T-cell (primary cell): ENCODE data around the gene TIMM10B. TPM values are rescaled to one million over a fixed set of nuclear protein-coding genes. Genes with fewer than 3 reads are reported as not detected.

ENCODE experiments used
- ATAC-seq, 4 experiments: fragments of 200-7000 bp in 3 of 4; fragments of 150-1000 bp in 1 of 4; cut with Tn5 transposase; replicated peaks in 1 of 4; 1 replicate in 3 of 4; 2 replicates in 1 of 4; pipeline ENCODE4 v1.10.0; 2021; ENCODE audit warnings: moderate library complexity in 3 of 4, mild to moderate bottlenecking in 2 of 4, moderate number of reproducible peaks in 1 of 4
- CTCF ChIA-PET, 2 donors: fragments of 300-600 bp; sonication (Branson Sonifier 250); formaldehyde crosslinking; loops; one replicate each; lab custom pipeline; 2022; ENCODE audit warnings: antibody characterized with exemption in 2 of 2; lab: Charles Lee
- POLR2A ChIA-PET, 2 donors: fragments of 300-600 bp; sonication (Branson Sonifier 250); formaldehyde crosslinking; loops; one replicate each; lab custom pipeline; 2022; ENCODE audit warnings: antibody characterized with exemption in 2 of 2; lab: Charles Lee
- DNase-seq, 35 experiments: peaks; one replicate each; pipeline versions ENCODE4 v3.0.0 to v3.0.0-alpha.2; 2013 to 2023
- H3K27ac ChIP-seq: one replicate; pipeline ENCODE4 v1.5.1; 2013; ENCODE audit warnings: low read length
- H3K27me3 ChIP-seq, 2 experiments: replicated peaks in 1 of 2; 1 replicate in 1 of 2; 2 replicates in 1 of 2; pipeline versions ENCODE4 v1.6.1 to v1.7.0; 2013; ENCODE audit warnings: low read length in 1 of 2, mixed read lengths in 1 of 2; ENCODE audit not compliant: control insufficient read depth in 2 of 2, insufficient read depth in 2 of 2; ENCODE audit errors: extremely low read depth in 1 of 2
- H3K36me3 ChIP-seq, 2 donors: 1 replicate in 1 of 2; 2 replicates in 1 of 2; pipeline versions ENCODE4 v1.6.1 to v1.7.0; 2013; ENCODE audit warnings: low read length in 1 of 2; ENCODE audit not compliant: control insufficient read depth in 2 of 2, insufficient read depth in 1 of 2; ENCODE audit errors: extremely low read depth in 1 of 2
- H3K4me1 ChIP-seq, 2 experiments: 1 replicate in 1 of 2; 2 replicates in 1 of 2; pipeline versions ENCODE4 v1.6.1 to v1.7.0; 2013; ENCODE audit warnings: low read length in 2 of 2, mixed read lengths in 1 of 2; ENCODE audit not compliant: insufficient read depth in 2 of 2, control insufficient read depth in 1 of 2; ENCODE audit errors: extremely low read depth in 1 of 2
- H3K4me3 ChIP-seq, 2 donors: 1 replicate in 1 of 2; 2 replicates in 1 of 2; pipeline versions ENCODE4 v1.5.1 to v1.7.0; 2013; ENCODE audit warnings: mild to moderate bottlenecking in 2 of 2, low read length in 1 of 2, moderate library complexity in 1 of 2; ENCODE audit not compliant: control insufficient read depth in 1 of 2; ENCODE audit errors: extremely low read depth in 1 of 2
- H3K9me3 ChIP-seq: 2 replicates; pipeline ENCODE4 v1.7.0; 2013
- H3K27ac Mint-ChIP-seq, 2 donors: one replicate each; pipeline ENCODE4 v1.8.0; 2020 to 2021; ENCODE audit warnings: mild to moderate bottlenecking in 2 of 2, mixed read lengths in 2 of 2
- H3K27me3 Mint-ChIP-seq, 2 donors: one replicate each; pipeline ENCODE4 v1.8.0; 2021 to 2022; ENCODE audit warnings: mixed read lengths in 2 of 2
- H3K36me3 Mint-ChIP-seq: one replicate; pipeline ENCODE4 v1.8.0; 2021; ENCODE audit warnings: mixed read lengths
- H3K4me1 Mint-ChIP-seq, 3 donors: one replicate each; pipeline ENCODE4 v1.8.0; 2020 to 2022; ENCODE audit warnings: mixed read lengths in 3 of 3, mild to moderate bottlenecking in 1 of 3
- H3K4me3 Mint-ChIP-seq, 3 donors: one replicate each; pipeline ENCODE4 v1.8.0; 2020 to 2022; ENCODE audit warnings: mild to moderate bottlenecking in 3 of 3, mixed read lengths in 3 of 3, moderate library complexity in 3 of 3
- H3K9me3 Mint-ChIP-seq, 3 donors: one replicate each; pipeline ENCODE4 v1.8.0; 2020 to 2022; ENCODE audit warnings: mixed read lengths in 3 of 3
- WGBS: methylation state at CpG from one replicate; pipeline ENCODE4 v1.1.5; 2013; ENCODE audit warnings: missing lambda C conversion rate; ENCODE audit not compliant: insufficient coverage; 5-methylcytosine and 5-hydroxymethylcytosine counted together
- total RNA-seq, 35 experiments: library from RNA in 6 of 35; stranded (reverse) in 6 of 35; fragments of 120-200 nt in 1 of 35; gene quantifications; one replicate each; pipeline versions ENCODE4 v1.2.1 to v1.2.4 and lab custom pipeline; 2013 to 2026

Gene TIMM10B
- total RNA-seq, 5 donors from 2014 or later (not counting 1 experiment from before 2014, with no cell fraction given) = 49.3 to 64.0 (median 57.6) TPM

DNA sequence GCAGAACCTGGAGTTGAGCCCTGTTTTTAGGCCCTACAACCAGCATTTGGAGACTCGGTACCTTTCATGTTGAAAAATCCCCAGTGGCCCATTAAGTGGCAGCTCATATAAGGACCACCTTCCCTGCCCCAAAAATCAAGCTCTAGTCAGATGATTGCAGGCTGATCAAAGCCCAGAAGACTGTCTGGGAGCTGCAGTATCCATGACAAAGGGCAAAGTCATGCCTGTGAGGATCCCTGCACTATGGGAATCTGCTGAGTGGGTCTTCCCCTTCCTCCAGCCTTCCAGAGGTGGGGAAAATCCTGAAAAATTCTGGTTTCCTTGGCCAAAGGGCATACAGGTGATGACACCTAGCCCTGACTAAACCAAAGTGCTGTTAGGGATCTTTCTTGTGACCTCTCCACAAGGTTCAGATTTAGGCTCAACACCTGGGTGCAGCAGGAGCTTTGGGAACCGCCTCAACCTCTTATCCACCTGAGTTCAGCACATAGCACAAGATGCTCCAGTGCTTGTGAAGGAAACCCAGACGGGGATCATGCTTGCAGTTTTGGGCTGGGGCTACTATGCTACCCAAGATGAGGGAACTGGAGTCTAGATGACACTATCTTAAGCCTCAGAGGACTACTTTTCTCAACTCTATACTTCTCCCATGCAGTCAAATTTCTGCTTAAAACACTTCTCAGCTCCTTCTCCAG, 6.3 kb upstream of the TIMM10B start:
- Histone ChIP-seq H3K9me3 (no peaks in the 10 kb centered on the region), H3K4me3 (no peak overlapping the region), H3K36me3 (peaks cover 17 to 24% of the 10 kb centered on the region in 2 donors), H3K4me1 (peaks cover 11 to 18% of the 10 kb centered on the region in 2 experiments), H3K27ac (peak overlapping the region; percentile 81), H3K27me3 (no peaks in the 10 kb centered on the region)
- no peaks in the 10 kb centered on the region for H3K27me3 Mint-ChIP-seq
- POLR2A ChIA-PET = interaction anchor here in 1 of 2 donors (0.7 kb wide), 1 partner anchor 97 kb away, joined by 8 read pairs; no protein-coding TSS in a partner anchor
- 73% methylated on average over 3 of the region's 3 CpGs for WGBS
- peak overlapping the region; percentile 56 to 85 (median 80) for H3K4me3 Mint-ChIP-seq
- H3K27ac Mint-ChIP-seq = peak overlapping the region; percentile 78 to 91
- CTCF ChIA-PET = interaction anchor here (0.6 to 2.9 kb wide), 5 partner anchors 11 to 231 kb away, joined by 4 to 10 read pairs (median 6); no protein-coding TSS in a partner anchor
- peaks cover 12% of the 10 kb centered on the region for H3K36me3 Mint-ChIP-seq
- H3K4me1 Mint-ChIP-seq = peaks cover 32 to 34% (median 33%) of the 10 kb centered on the region in 3 donors
- DNase-seq (peak in 1 of 35 experiments; percentile 29), ATAC-seq (peak in 1 of 4 experiments; percentile 23)
- H3K9me3 Mint-ChIP-seq = no peaks in the 10 kb centered on the region

DNA sequence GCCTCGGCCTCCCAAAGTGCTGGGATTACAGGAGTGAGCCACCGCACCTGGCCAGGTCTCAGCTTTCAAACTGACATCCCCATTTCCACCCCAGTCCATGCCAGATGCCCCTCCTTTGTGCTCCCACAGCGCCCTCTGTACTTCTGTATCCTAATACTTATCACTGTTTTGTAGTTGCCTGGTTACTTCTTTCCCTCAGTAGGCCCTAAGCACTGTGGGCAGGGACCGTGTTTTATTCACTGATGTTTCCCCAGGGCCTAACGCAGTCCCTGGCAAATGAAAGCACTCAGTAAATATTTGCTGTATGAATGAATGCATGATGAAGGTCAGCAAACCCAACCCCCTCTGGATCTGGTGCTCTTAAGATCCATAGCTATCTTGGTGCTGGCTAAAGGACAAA, 5.4 kb upstream of the TIMM10B start:
- DNase-seq = no peak
- H3K27me3 ChIP-seq = no peaks in the 10 kb centered on the region
- Mint-ChIP-seq H3K4me1 (peaks cover 41 to 44% (median 43%) of the 10 kb centered on the region in 3 donors), H3K9me3 (no peaks in the 10 kb centered on the region), H3K27me3 (no peaks in the 10 kb centered on the region), H3K27ac (peak overlapping the region; percentile 23 to 91), H3K36me3 (peaks cover 12% of the 10 kb centered on the region), H3K4me3 (peak overlapping the region in 1 of 3 donors; percentile 23)
- H3K4me3 ChIP-seq = no peak overlapping the region
- POLR2A ChIA-PET = interaction anchor here (0.6 to 0.8 kb wide), 4 partner anchors 14 to 794 kb away, joined by 4 to 16 read pairs (median 5); partner anchors contain the start of gene SMPD1 (in 1 of the 2)
- no peaks in the 10 kb centered on the region for H3K9me3 ChIP-seq
- H3K4me1 ChIP-seq = peaks cover 17 to 27% of the 10 kb centered on the region in 2 experiments
- 97% methylated on average over 4 of the region's 5 CpGs for WGBS
- peaks cover 17 to 24% of the 10 kb centered on the region in 2 donors for H3K36me3 ChIP-seq
- CTCF ChIA-PET = interaction anchor here (0.7 to 2.9 kb wide), 5 partner anchors 33 to 1623 kb away, joined by 3 to 10 read pairs (median 3); partner anchors contain the start of gene MRPL17 (in 1 of the 2)
- no peak for ATAC-seq
- H3K27ac ChIP-seq = no peak overlapping the region

DNA sequence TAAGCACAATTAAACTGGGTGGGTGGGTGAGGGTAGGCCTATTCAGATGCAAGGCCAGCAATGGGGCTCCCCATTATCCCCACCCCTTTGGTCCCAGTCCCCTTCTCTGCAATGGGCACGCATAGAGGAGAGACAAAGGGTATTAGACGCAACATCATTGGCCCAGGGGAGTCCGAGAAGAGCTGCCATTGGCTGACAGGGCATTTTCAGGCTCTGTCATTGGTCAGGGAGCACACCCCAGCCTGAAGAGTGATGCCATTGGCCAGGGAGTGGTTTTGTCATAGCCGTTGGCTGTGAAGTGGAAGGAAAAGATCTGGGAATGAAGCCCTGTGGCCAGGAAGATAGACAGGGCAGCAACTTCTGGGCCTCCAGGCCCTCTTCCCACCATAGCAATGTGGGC, 4.7 kb upstream of the TIMM10B start:
- Mint-ChIP-seq H3K27me3 (no peaks in the 10 kb centered on the region), H3K36me3 (peaks cover 12% of the 10 kb centered on the region), H3K4me1 (peaks cover 41 to 46% (median 44%) of the 10 kb centered on the region in 3 donors), H3K4me3 (no peak overlapping the region), H3K9me3 (no peaks in the 10 kb centered on the region), H3K27ac (peak overlapping the region in 1 of 2 donors; percentile 34)
- CTCF ChIA-PET = interaction anchor here (0.9 to 2.9 kb wide), 3 partner anchors 33 to 97 kb away, joined by 3 to 10 read pairs (median 3); no protein-coding TSS in a partner anchor
- no peak overlapping the region for H3K27ac ChIP-seq
- 95% methylated on average over 2 of the region's 4 CpGs for WGBS
- no peaks in the 10 kb centered on the region for H3K27me3 ChIP-seq
- DNase-seq (no peak), ATAC-seq (no peak)
- peaks cover 17 to 30% of the 10 kb centered on the region in 2 experiments for H3K4me1 ChIP-seq
- no peaks in the 10 kb centered on the region for H3K9me3 ChIP-seq
- POLR2A ChIA-PET = interaction anchor here (0.6 to 0.8 kb wide), 2 partner anchors 48 to 86 kb away, joined by 4 to 16 read pairs; partner anchors contain the start of gene SMPD1 (in 1 of the 2)
- peaks cover 17 to 24% of the 10 kb centered on the region in 2 donors for H3K36me3 ChIP-seq
- no peak overlapping the region for H3K4me3 ChIP-seq

DNA sequence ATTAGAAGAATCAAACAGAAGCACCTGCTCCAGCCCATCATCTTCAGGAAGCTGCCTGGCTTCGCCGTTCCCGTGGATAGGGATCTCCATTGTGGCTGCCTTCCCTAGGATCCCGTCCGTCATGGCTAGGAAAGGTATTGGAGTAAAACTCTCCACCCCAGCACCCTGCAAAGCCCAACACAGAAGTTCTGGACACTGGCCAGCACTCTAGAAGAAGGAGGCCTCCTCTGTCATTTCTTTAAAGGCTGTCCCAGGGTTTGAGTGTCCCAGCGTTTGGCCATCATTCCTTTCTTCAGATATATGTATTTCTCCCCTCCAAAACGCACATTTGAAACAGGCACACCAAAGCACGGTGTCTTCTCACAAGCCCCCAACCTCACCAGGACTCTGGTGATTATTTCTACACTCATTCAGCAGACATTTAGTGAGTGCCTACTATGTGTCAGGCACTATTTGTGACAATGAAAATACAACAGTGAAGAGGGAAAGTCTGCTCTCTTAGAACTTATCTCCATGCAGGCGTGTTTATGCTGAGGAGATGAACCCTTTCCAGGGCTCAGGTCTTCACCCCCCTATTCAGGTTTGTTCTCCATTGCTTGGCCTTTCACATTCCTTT, 894 bp upstream of the TIMM10B start:
- CTCF ChIA-PET = no interaction called here
- Mint-ChIP-seq H3K4me1 (peaks cover 43 to 46% (median 45%) of the 10 kb centered on the region in 3 donors), H3K4me3 (peak overlapping the region; percentile 92 to 96 (median 96)), H3K9me3 (no peaks in the 10 kb centered on the region), H3K27me3 (no peaks in the 10 kb centered on the region), H3K36me3 (peaks cover 27% of the 10 kb centered on the region), H3K27ac (peak overlapping the region; percentile 97 to 98)
- H3K36me3 ChIP-seq = peaks cover 27 to 52% of the 10 kb centered on the region in 2 donors
- 85% methylated on average over 3 of the region's 9 CpGs for WGBS
- H3K27ac ChIP-seq = peak overlapping the region; percentile 97
- H3K4me3 ChIP-seq = peak overlapping the region; percentile 90 to 94
- DNase-seq = no peak
- H3K27me3 ChIP-seq = no peaks in the 10 kb centered on the region
- POLR2A ChIA-PET = no interaction called here
- H3K4me1 ChIP-seq = peaks cover 18 to 26% of the 10 kb centered on the region in 2 experiments
- no peak for ATAC-seq
- H3K9me3 ChIP-seq = no peaks in the 10 kb centered on the region

DNA sequence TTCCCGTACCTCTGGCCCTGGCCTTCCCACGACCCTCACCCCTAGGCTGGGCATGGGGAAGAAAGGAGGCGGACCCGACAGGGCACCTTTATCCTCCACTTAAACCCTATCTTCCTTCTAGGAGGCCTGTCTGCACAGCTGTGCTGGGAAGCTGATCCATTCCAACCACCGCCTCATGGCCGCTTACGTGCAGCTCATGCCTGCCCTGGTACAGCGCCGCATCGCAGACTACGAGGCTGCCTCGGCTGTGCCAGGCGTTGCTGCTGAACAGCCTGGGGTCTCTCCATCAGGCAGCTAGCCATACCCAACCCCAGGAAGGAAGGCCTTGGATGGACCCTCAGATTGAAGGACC, 599 bp downstream of the TIMM10B start:
- H3K4me3 Mint-ChIP-seq = peak overlapping the region; percentile 92 to 96 (median 96)
- H3K27ac Mint-ChIP-seq = peak overlapping the region; percentile 97 to 98
- 11% methylated on average over 11 of the region's 13 CpGs for WGBS
- no peaks in the 10 kb centered on the region for H3K9me3 ChIP-seq
- peaks cover 43 to 46% (median 45%) of the 10 kb centered on the region in 3 donors for H3K4me1 Mint-ChIP-seq
- peaks cover 18 to 26% of the 10 kb centered on the region in 2 experiments for H3K4me1 ChIP-seq
- ChIA-PET POLR2A (interaction anchor here (0.9 to 1.8 kb wide), 9 partner anchors 12 to 1505 kb away, joined by 3 to 15 read pairs (median 3); partner anchors contain the start of genes EIF3F (in 1 of the 2), SMPD1 (in 1 of the 2) and TPP1 (in 1 of the 2)), CTCF (interaction anchor here (0.8 to 2.8 kb wide), 6 partner anchors 39 to 201 kb away, joined by 3 to 16 read pairs (median 4); partner anchors contain the start of genes MRPL17 (in 1 of the 2) and TPP1 (in 1 of the 2))
- H3K36me3 ChIP-seq = peaks cover 27 to 63% of the 10 kb centered on the region in 2 donors
- H3K27me3 Mint-ChIP-seq = no peaks in the 10 kb centered on the region
- peak overlapping the region; percentile 90 to 94 for H3K4me3 ChIP-seq
- H3K27me3 ChIP-seq = no peaks in the 10 kb centered on the region
- DNase-seq (peak in 3 of 35 experiments; percentile 4 to 11 (median 9)), ATAC-seq (peak in 2 of 4 experiments; percentile 1 to 3)
- H3K36me3 Mint-ChIP-seq = peaks cover 25% of the 10 kb centered on the region
- H3K9me3 Mint-ChIP-seq = no peaks in the 10 kb centered on the region
- peak overlapping the region; percentile 97 for H3K27ac ChIP-seq
